ENCODE data around the gene ERFE.

GRCh38 chr2:238140040-238140439 lies 18.7 kb upstream of the ERFE start:
- TF ChIP-seq EZH2 (IDR thresholded peaks at IDR 0.05; ENCODE audit: low read depth) (no peak), CTCF (conservative IDR thresholded peaks at IDR 0.05) (no peak)
